Ishikawa (cell line): Measurements from ENCODE around the gene NRDC.

Experiments
- FOXM1 ChIP-seq: IDR thresholded peaks from 2 replicates; pipeline ENCODE4 v1.6.1; 2012; ENCODE audit warnings: low read depth, borderline replicate concordance
- TF ChIP-seq, protein P1 (sequence below): IDR thresholded peaks from 2 replicates; pipeline ENCODE4 v1.6.1; 2012

- TF ChIP-seq, protein P1, sequence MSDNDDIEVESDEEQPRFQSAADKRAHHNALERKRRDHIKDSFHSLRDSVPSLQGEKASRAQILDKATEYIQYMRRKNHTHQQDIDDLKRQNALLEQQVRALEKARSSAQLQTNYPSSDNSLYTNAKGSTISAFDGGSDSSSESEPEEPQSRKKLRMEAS, result no peak
- no peak for TF ChIP-seq FOXM1
These were observed 126.2 kb downstream of the NRDC start for GRCh38 chr1:51752073-51752948.
